HCT116 (cell line): ENCODE measurements around the gene BACE1-AS. TPM values are rescaled to one million over a fixed set of nuclear protein-coding genes. Genes with fewer than 3 reads are reported as not detected.

Experiments used
- ATAC-seq: fragments of 200-7000 bp; cut with Tn5 transposase; 2 replicates; pipeline ENCODE4 v1.9.1; 2020; ENCODE audit warnings: mild to moderate bottlenecking, moderate library complexity
- BruUV-seq: library from RNA; stranded (reverse); fragments of 400-500 nt; replicated peaks from 2 replicates; lab custom pipeline; 2021; lab: Mats Ljungman, UMichigan
- CTCF ChIA-PET: fragments of 300-600 bp; sonication (Branson Sonifier 250); formaldehyde crosslinking; loops from one replicate; lab custom pipeline; 2021; ENCODE audit warnings: antibody characterized with exemption; lab: Charles Lee
- POLR2A ChIA-PET: fragments of 300-600, 350-600 bp; sonication (Branson Sonifier 250); formaldehyde crosslinking; loops from one replicate; lab custom pipeline; 2021; ENCODE audit warnings: antibody characterized with exemption; lab: Charles Lee
- RAD21 ChIA-PET, 2 experiments: fragments of 300-600 bp; sonication (Branson Sonifier 250); formaldehyde crosslinking; loops; one replicate each; lab custom pipeline; 2023; ENCODE audit warnings: low total read pairs in 2 of 2; ENCODE audit not compliant: uncharacterized antibody in 2 of 2, unreplicated experiment in 2 of 2, low non-redundant PET in 1 of 2; lab: Charles Lee
- DNase-seq: peaks from one replicate; pipeline ENCODE4 v3.0.0-alpha.2; 2010; ENCODE audit warnings: low read depth, low spot score
- H2AFZ ChIP-seq: fragments of 200-600 bp; shearing (Covaris generic), sonication (generic); 2 replicates; pipeline ENCODE4 v1.6.1; 2017; ENCODE audit warnings: low read depth, mixed run types, mixed read lengths, antibody characterized with exemption, low read length; ENCODE audit not compliant: poor library complexity, severe bottlenecking
- H3K27ac ChIP-seq: 2 replicates; pipeline ENCODE4 v1.5.1; 2012; ENCODE audit warnings: low read depth, low read length
- H3K27me3 ChIP-seq: fragments of 200-600 bp; sonication (generic); 2 replicates; pipeline ENCODE4 v1.6.1; 2016; ENCODE audit warnings: mixed run types, low read length, mixed read lengths; ENCODE audit not compliant: insufficient read depth
- H3K36me3 ChIP-seq, 2 experiments: fragments of 200-500 bp in 1 of 2; fragments of 200-600 bp in 1 of 2; sonication (Bioruptor generic) in 1 of 2; sonication (generic) in 1 of 2; 2 replicates each; pipeline versions ENCODE4 v1.5.1 to v1.6.1; 2014 to 2016; ENCODE audit warnings: low read length in 2 of 2, inconsistent platforms in 1 of 2, mixed read lengths in 1 of 2, mixed run types in 1 of 2; ENCODE audit not compliant: insufficient read depth in 2 of 2, control insufficient read depth in 1 of 2
- H3K4me1 ChIP-seq, 2 experiments: fragments of 200-600 bp in 1 of 2; sonication (generic) in 1 of 2; 2 replicates each; pipeline versions ENCODE4 v1.5.1 to v1.6.1; 2012 to 2017; ENCODE audit warnings: low read length in 2 of 2, inconsistent platforms in 1 of 2, mild to moderate bottlenecking in 1 of 2, mixed read lengths in 1 of 2, mixed run types in 1 of 2, moderate library complexity in 1 of 2; ENCODE audit not compliant: insufficient read depth in 2 of 2, control insufficient read depth in 1 of 2
- H3K4me2 ChIP-seq: fragments of 200-600 bp; sonication (generic); 2 replicates; pipeline ENCODE4 v1.6.1; 2017; ENCODE audit warnings: mixed run types, low read length, mixed read lengths
- H3K4me3 ChIP-seq, 2 experiments: fragments of 200-600 bp in 1 of 2; sonication (generic) in 1 of 2; replicated peaks in 1 of 2; 2 replicates each; pipeline ENCODE4 v1.5.1; 2011 to 2016; ENCODE audit warnings: low read length in 2 of 2, control low read depth in 1 of 2, low read depth in 1 of 2, mild to moderate bottlenecking in 1 of 2, mixed read lengths in 1 of 2, mixed run types in 1 of 2
- H3K79me2 ChIP-seq: fragments of 200-600 bp; sonication (generic); 2 replicates; pipeline ENCODE4 v1.6.1; 2017; ENCODE audit warnings: mild to moderate bottlenecking, mixed run types, low read length, moderate library complexity, mixed read lengths; ENCODE audit not compliant: insufficient read depth
- H3K9ac ChIP-seq: fragments of 200-600 bp; sonication (generic); 2 replicates; pipeline ENCODE4 v1.6.1; 2016; ENCODE audit warnings: low read length, mixed read lengths
- H3K9me2 ChIP-seq: fragments of 200-600 bp; sonication (generic), shearing (Covaris generic); 2 replicates; pipeline ENCODE4 v1.6.1; 2017; ENCODE audit warnings: mixed run types, mild to moderate bottlenecking, moderate library complexity; ENCODE audit not compliant: insufficient read depth
- H3K9me3 ChIP-seq, 2 experiments: fragments of 200-500 bp in 1 of 2; fragments of 200-600 bp in 1 of 2; sonication (Bioruptor generic) in 1 of 2; sonication (generic) in 1 of 2; 2 replicates each; pipeline ENCODE4 v1.6.1; 2014 to 2017; ENCODE audit warnings: low read length in 2 of 2, mixed read lengths in 2 of 2, inconsistent platforms in 1 of 2, low read depth in 1 of 2, mild to moderate bottlenecking in 1 of 2, mixed run types in 1 of 2, moderate library complexity in 1 of 2; ENCODE audit not compliant: control insufficient read depth in 1 of 2, insufficient read depth in 1 of 2
- H4K20me1 ChIP-seq: fragments of 200-600 bp; sonication (generic), shearing (Covaris generic); 2 replicates; pipeline ENCODE4 v1.6.1; 2017; ENCODE audit warnings: mixed run types, mild to moderate bottlenecking, moderate library complexity; ENCODE audit not compliant: insufficient read depth
- ATF3 ChIP-seq: IDR thresholded peaks from 2 replicates; pipeline ENCODE4 v1.6.1; 2012
- CEBPB ChIP-seq: IDR thresholded peaks from 2 replicates; pipeline ENCODE4 v1.6.1; 2012; ENCODE audit warnings: low read depth
- CTCF ChIP-seq, 3 experiments: fragments of 200-600 bp in 1 of 3; sonication (generic) in 1 of 3; IDR thresholded peaks in 2 of 3; conservative IDR thresholded peaks in 1 of 3; 2 replicates each; pipeline ENCODE4 v1.5.1; 2012 to 2017; ENCODE audit warnings: low read depth in 2 of 3, low read length in 2 of 3, antibody characterized with exemption in 1 of 3, borderline replicate concordance in 1 of 3, control low read depth in 1 of 3, mild to moderate bottlenecking in 1 of 3, mixed read lengths in 1 of 3, mixed run types in 1 of 3, moderate library complexity in 1 of 3; ENCODE audit not compliant: insufficient read depth in 1 of 3
- EGR1 ChIP-seq: IDR thresholded peaks from 2 replicates; pipeline ENCODE4 v1.6.1; 2012; ENCODE audit warnings: low read depth
- EZH2 ChIP-seq: fragments of 200-600 bp; sonication (generic); IDR thresholded peaks from 2 replicates; pipeline ENCODE4 v1.6.1; 2017; ENCODE audit warnings: antibody characterized with exemption, mixed run types
- FOSL1 ChIP-seq: IDR thresholded peaks from 2 replicates; pipeline ENCODE4 v1.6.1; 2012; ENCODE audit warnings: low read depth
- JUND ChIP-seq: IDR thresholded peaks from 2 replicates; pipeline ENCODE4 v1.6.1; 2012
- POLR2AphosphoS5 ChIP-seq: IDR thresholded peaks from 2 replicates; pipeline ENCODE4 v1.6.1; 2011; ENCODE audit warnings: mild to moderate bottlenecking, low read depth, low read length, moderate library complexity
- SIN3A ChIP-seq: IDR thresholded peaks from 2 replicates; pipeline ENCODE4 v1.6.1; 2012; ENCODE audit warnings: low read depth
- SP1 ChIP-seq: IDR thresholded peaks from 2 replicates; pipeline ENCODE4 v1.6.1; 2012; ENCODE audit warnings: low read depth
- TCF7L2 ChIP-seq: IDR thresholded peaks from 2 replicates; pipeline ENCODE4 v1.7.0; 2011; ENCODE audit warnings: borderline replicate concordance, inconsistent platforms; ENCODE audit not compliant: insufficient read depth, insufficient read length; ENCODE audit errors: extremely low read depth
- ZFX ChIP-seq: fragments of 450-650 bp; IDR thresholded peaks from 2 replicates; pipeline ENCODE4 v1.6.1; 2017
- ZNF274 ChIP-seq: fragments of 200-500 bp; sonication (Bioruptor generic); IDR thresholded peaks from 2 replicates; pipeline ENCODE4 v1.6.1; 2014; ENCODE audit warnings: mild to moderate bottlenecking, low read depth, low read length, inconsistent platforms
- intact Hi-C: fragments of 100-400 bp; cut with micrococcal nuclease; formaldehyde crosslinking; loops from 2 replicates; pipeline ENCODE4 v1.10.0; 2022
- total RNA-seq: library from RNA; stranded (reverse); gene quantifications from one replicate; pipeline ENCODE4 v1.2.1, GENCODE V29; 2021; ENCODE audit not compliant: unreplicated experiment
- TF ChIP-seq, protein P1 (sequence below): IDR thresholded peaks from 2 replicates; pipeline ENCODE4 v1.6.1; 2011; ENCODE audit warnings: mild to moderate bottlenecking, low read length, moderate library complexity; ENCODE audit not compliant: insufficient replicate concordance; ENCODE audit errors: extremely low read depth

BACE1-AS gene
- total RNA-seq, 1 experiment from 2014 or later: 10.2 TPM

DNA sequence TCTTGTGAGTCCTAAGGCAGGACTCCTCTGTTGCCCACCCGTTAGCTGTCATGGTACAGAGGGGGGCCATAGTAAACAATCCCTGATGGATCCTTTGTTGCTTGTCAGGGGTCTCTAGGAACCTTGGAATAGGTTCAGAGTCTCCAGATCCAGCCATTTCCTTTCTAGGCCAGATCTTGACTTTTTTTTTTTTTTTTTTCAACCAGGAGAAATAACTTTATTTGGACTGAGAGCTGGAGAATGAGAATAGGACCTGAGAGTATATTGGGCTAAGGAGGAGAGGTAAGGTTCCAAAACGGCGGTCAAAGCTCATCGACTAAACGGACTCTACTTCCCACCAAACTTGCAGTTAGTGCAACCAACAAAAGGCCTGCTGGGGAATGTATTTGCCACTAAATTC lies 44.3 kb downstream of the BACE1-AS start:
- Histone ChIP-seq H3K4me3 (no peak overlapping the region), H3K79me2 (no peaks in the 10 kb centered on the region), H3K4me2 (no peak overlapping the region), H4K20me1 (no peaks in the 10 kb centered on the region), H3K27me3 (no peaks in the 10 kb centered on the region), H3K9me3 (no peaks in the 10 kb centered on the region), H2AFZ (no peak overlapping the region), H3K9ac (no peak overlapping the region), H3K27ac (no peak overlapping the region), H3K36me3 (no peaks in the 10 kb centered on the region; a peak in 1 of 4 replicates), H3K9me2 (no peaks in the 10 kb centered on the region), H3K4me1 (peaks cover 0 to 2% of the 10 kb centered on the region in 2 experiments; a peak in 2 of 4 replicates)
- ChIA-PET POLR2A (interaction anchor here (0.7 kb wide), 1 partner anchor 23 kb away, joined by 3 read pairs; no protein-coding TSS in a partner anchor), RAD21 (no interaction called here), CTCF (interaction anchor here (0.7 kb wide), 1 partner anchor 565 kb away, joined by 3 read pairs; no protein-coding TSS in a partner anchor)
- no peak for TF ChIP-seq CTCF (IDR thresholded peaks at IDR 0.05 in 2 of 3, conservative IDR thresholded peaks at IDR 0.05 in 1 of 3; ENCODE audit: borderline replicate concordance in 1 of 3, insufficient read depth in 1 of 3, low read depth in 2 of 3, low read length in 2 of 3)
- intact Hi-C loops: no loop called here
- DNase-seq (no peak), ATAC-seq (no peak)
- no TSS peak for BruUV-seq

DNA sequence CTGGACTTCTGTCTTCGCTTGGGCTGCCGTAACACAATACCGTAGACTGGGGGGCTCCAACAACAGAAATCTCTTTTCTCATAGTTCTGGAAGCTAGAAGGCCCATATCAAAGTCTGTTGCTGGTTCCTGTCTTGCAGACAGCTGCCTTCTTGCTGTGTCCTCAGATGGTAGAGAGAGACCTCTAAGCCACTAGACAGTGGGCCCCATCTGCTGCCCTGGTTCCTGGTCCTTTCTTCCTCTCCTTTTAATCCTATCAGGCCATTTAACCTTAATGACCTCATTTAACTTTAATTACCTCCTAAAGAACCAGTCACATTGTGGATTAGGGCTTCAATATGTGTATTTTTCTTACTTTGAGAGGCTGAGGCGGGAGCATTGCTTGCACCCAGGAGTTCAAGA lies 45.9 kb downstream of the BACE1-AS start:
- no peak for ATAC-seq
- no peak for DNase-seq
- no peaks in the 10 kb centered on the region for H4K20me1 ChIP-seq
- intact Hi-C loops: no loop called here
- CTCF ChIA-PET: no interaction called here
- H3K9me2 ChIP-seq: no peaks in the 10 kb centered on the region
- no peaks in the 10 kb centered on the region for H3K27me3 ChIP-seq
- no peak overlapping the region for H3K9ac ChIP-seq
- RAD21 ChIA-PET: no interaction called here
- H3K4me3 ChIP-seq: no peak overlapping the region
- H3K4me2 ChIP-seq: no peak overlapping the region
- no peaks in the 10 kb centered on the region for H3K4me1 ChIP-seq
- no peaks in the 10 kb centered on the region; a peak in 2 of 4 replicates for H3K36me3 ChIP-seq
- no peak overlapping the region for H3K27ac ChIP-seq
- POLR2A ChIA-PET: no interaction called here
- no peak overlapping the region for H2AFZ ChIP-seq
- H3K9me3 ChIP-seq: no peaks in the 10 kb centered on the region
- no peaks in the 10 kb centered on the region for H3K79me2 ChIP-seq
- no TSS peak for BruUV-seq
- TF ChIP-seq POLR2AphosphoS5 (no peak), EZH2 (no peak), SIN3A (no peak), ZNF274 (no peak), FOSL1 (no peak), CTCF (IDR thresholded peaks at IDR 0.05 in 2 of 3, conservative IDR thresholded peaks at IDR 0.05 in 1 of 3; ENCODE audit: borderline replicate concordance in 1 of 3, insufficient read depth in 1 of 3, low read depth in 2 of 3, low read length in 2 of 3) (no peak), SP1 (no peak), TCF7L2 (no peak), ZFX (no peak), JUND (no peak), ATF3 (no peak), EGR1 (no peak), CEBPB (no peak)
- TF ChIP-seq, protein P1, sequence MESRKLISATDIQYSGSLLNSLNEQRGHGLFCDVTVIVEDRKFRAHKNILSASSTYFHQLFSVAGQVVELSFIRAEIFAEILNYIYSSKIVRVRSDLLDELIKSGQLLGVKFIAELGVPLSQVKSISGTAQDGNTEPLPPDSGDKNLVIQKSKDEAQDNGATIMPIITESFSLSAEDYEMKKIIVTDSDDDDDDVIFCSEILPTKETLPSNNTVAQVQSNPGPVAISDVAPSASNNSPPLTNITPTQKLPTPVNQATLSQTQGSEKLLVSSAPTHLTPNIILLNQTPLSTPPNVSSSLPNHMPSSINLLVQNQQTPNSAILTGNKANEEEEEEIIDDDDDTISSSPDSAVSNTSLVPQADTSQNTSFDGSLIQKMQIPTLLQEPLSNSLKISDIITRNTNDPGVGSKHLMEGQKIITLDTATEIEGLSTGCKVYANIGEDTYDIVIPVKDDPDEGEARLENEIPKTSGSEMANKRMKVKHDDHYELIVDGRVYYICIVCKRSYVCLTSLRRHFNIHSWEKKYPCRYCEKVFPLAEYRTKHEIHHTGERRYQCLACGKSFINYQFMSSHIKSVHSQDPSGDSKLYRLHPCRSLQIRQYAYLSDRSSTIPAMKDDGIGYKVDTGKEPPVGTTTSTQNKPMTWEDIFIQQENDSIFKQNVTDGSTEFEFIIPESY: no peak
